Tibial artery (tissue), 4 donors: ENCODE data around the gene SAMD10.

Experiments
- DNase-seq, 2 donors: peaks; one replicate each; pipeline ENCODE4 v3.0.0-alpha.2; 2019
- H3K27ac ChIP-seq, 2 donors: fragments of 200-600 bp; sonication (generic) in 1 of 2; 1 replicate in 1 of 2; 2 replicates in 1 of 2; pipeline ENCODE4 v1.5.1; 2018 to 2019; ENCODE audit warnings: mild to moderate bottlenecking in 1 of 2
- H3K27me3 ChIP-seq, 2 donors: fragments of 200-600 bp; sonication (generic) in 1 of 2; one replicate each; pipeline versions ENCODE4 v1.5.1 to v1.6.0; 2016 to 2019
- H3K36me3 ChIP-seq, 3 donors: fragments of 200-600 bp; sonication (generic) in 2 of 3; one replicate each; pipeline ENCODE4 v1.5.1; 2016 to 2019; ENCODE audit warnings: mild to moderate bottlenecking in 2 of 3
- H3K4me1 ChIP-seq, 4 donors: fragments of 200-600 bp; sonication (generic) in 2 of 4; 1 replicate in 3 of 4; 2 replicates in 1 of 4; pipeline ENCODE4 v1.5.1; 2016 to 2019
- H3K4me3 ChIP-seq, 2 donors: fragments of 200-600 bp; sonication (generic) in 1 of 2; 1 replicate in 1 of 2; 2 replicates in 1 of 2; pipeline ENCODE4 v1.5.1; 2018 to 2019; ENCODE audit warnings: mild to moderate bottlenecking in 2 of 2
- H3K9me3 ChIP-seq, 3 donors: fragments of 200-600 bp; sonication (generic) in 1 of 3; one replicate each; pipeline ENCODE4 v1.5.1; 2016 to 2019
- intact Hi-C: fragments of 100-400 bp; cut with DNase I; formaldehyde crosslinking; loops from one replicate; pipeline ENCODE4 v1.15.0; 2023; ENCODE audit warnings: low total_unique reads
- TF ChIP-seq, protein P1 (sequence below), 2 experiments: fragments of 200-600 bp in 1 of 2; fragments of 450-650 bp in 1 of 2; IDR thresholded peaks; one replicate each; pipeline ENCODE4 v1.5.1; 2017 to 2019; ENCODE audit warnings: antibody characterized with exemption in 2 of 2, mild to moderate bottlenecking in 1 of 2, moderate library complexity in 1 of 2

The SAMD10 gene

DNA sequence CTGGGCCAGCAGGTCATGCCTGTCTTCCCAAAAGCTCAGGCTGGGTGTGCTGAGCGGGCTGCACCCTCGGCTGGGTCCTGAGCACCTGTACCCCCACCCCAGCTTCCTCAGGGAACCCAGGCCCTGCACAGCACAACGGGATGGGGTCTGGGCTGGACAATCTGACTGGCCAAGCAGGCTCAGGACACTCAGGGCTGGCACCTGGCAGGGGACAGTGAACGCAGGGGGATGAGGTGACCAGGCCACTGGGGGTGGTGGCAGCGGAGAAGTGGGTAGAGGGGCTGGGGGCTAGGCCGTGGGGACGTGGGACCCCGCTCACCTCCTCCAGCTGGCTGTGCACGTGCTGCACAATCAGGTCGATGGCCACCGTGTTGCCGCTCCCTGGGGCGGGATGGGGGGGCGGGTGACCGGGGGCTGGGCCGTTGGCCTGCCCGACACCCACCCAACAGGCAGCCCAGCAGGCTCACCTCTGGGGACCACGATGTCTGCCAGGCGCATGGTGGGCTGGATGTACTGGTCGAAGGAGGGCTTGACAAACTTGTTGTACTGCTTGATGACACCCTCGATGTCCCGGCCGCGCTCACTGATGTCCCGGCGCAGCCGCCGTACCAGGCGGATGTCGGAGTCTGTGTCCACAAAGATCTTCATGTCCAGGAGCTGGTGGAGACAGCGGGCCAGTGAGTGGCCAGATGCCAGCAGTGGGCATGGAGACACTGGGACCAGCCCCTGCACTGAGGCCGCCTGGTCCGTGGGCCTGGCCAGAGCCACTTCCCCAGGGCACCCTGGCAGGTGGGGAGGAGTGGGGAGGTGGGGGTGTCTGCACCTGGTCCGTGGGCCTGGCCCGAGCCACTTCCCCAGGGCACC is 35.1 kb downstream of the SAMD10 start:
- H3K36me3 ChIP-seq: peaks cover 37 to 64% (median 60%) of the 10 kb centered on the region in 3 donors
- no peak overlapping the region for H3K4me3 ChIP-seq
- H3K4me1 ChIP-seq: peaks cover 0 to 30% (median 18%) of the 10 kb centered on the region in 4 donors
- TF ChIP-seq, protein P1, sequence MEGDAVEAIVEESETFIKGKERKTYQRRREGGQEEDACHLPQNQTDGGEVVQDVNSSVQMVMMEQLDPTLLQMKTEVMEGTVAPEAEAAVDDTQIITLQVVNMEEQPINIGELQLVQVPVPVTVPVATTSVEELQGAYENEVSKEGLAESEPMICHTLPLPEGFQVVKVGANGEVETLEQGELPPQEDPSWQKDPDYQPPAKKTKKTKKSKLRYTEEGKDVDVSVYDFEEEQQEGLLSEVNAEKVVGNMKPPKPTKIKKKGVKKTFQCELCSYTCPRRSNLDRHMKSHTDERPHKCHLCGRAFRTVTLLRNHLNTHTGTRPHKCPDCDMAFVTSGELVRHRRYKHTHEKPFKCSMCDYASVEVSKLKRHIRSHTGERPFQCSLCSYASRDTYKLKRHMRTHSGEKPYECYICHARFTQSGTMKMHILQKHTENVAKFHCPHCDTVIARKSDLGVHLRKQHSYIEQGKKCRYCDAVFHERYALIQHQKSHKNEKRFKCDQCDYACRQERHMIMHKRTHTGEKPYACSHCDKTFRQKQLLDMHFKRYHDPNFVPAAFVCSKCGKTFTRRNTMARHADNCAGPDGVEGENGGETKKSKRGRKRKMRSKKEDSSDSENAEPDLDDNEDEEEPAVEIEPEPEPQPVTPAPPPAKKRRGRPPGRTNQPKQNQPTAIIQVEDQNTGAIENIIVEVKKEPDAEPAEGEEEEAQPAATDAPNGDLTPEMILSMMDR (IDR thresholded peaks at IDR 0.05): no peak
- H3K27ac ChIP-seq: no peak overlapping the region
- no peaks in the 10 kb centered on the region for H3K27me3 ChIP-seq
- H3K9me3 ChIP-seq: no peaks in the 10 kb centered on the region
- intact Hi-C loops: no loop called here
- peak in 1 of 2 donors; percentile 65 for DNase-seq

DNA sequence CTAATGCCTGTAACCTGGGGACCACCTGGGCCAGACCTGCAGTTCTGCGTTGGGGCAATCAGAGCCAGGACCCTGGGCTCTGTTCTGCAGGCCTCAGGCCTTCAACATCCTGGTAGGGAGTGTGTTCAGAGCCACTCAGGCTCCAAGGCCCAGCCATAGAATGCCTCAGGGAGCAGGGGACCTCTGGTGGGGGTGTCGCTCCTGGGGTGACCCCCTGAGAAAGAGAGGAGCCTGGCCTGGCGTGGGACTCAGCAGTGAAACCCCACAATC is 35.7 kb downstream of the SAMD10 start:
- Histone ChIP-seq H3K4me3 (no peak overlapping the region), H3K9me3 (no peaks in the 10 kb centered on the region), H3K36me3 (peaks cover 37 to 70% (median 66%) of the 10 kb centered on the region in 3 donors), H3K27ac (no peak overlapping the region), H3K27me3 (no peaks in the 10 kb centered on the region), H3K4me1 (peaks cover 0 to 24% (median 12%) of the 10 kb centered on the region in 4 donors)
- TF ChIP-seq, protein P1 (IDR thresholded peaks at IDR 0.05): no peak
- no peak for DNase-seq
- intact Hi-C loops: no loop called here

DNA sequence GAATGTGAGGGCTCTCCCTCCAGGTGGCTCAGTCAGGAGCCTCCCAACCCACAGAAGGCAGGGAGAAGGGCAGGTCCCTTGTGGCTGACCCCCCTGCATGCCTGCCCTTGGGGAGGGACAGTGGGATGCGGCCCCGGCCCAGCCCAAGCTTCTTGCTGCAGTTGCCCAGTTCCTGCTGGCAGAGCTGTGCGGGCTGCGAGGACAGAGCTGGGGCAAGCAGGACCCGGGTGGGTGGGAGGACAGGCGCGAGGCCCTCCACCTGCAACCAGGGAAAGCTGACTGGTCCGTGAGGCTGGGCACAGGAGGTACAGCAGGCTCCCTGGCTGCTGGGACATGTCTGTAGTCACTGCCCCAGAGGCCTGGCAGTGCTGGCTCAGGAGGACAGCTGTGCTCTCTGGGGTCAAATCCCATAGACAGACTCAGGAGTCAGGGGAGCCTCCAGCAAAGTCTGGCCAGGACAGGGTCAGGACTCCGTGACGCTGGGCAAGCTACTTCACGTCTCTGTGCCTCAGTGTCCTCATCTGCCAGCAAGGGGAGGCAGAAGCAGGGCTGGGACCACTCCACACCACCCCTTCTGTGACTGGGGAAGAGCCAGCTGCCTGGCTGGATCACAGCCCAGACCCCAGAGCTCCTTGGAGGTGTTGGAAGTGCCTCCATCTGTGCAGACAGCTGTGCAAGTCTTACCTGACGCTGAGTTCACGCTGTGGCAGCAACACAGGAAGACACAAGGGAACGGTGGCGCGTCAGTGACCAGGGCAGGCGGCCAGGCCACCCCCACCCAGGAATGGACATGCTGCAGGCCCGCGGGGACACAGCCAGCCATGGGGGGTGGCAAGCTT is 36.3 kb downstream of the SAMD10 start:
- Histone ChIP-seq H3K27me3 (no peaks in the 10 kb centered on the region), H3K9me3 (no peaks in the 10 kb centered on the region), H3K4me1 (peaks cover 0 to 19% (median 6%) of the 10 kb centered on the region in 4 donors), H3K4me3 (no peak overlapping the region), H3K27ac (no peak overlapping the region), H3K36me3 (peaks cover 37 to 75% (median 71%) of the 10 kb centered on the region in 3 donors)
- intact Hi-C loops: no loop called here
- TF ChIP-seq, protein P1 (IDR thresholded peaks at IDR 0.05): no peak
- DNase-seq: peak in 1 of 2 donors; percentile 67

DNA sequence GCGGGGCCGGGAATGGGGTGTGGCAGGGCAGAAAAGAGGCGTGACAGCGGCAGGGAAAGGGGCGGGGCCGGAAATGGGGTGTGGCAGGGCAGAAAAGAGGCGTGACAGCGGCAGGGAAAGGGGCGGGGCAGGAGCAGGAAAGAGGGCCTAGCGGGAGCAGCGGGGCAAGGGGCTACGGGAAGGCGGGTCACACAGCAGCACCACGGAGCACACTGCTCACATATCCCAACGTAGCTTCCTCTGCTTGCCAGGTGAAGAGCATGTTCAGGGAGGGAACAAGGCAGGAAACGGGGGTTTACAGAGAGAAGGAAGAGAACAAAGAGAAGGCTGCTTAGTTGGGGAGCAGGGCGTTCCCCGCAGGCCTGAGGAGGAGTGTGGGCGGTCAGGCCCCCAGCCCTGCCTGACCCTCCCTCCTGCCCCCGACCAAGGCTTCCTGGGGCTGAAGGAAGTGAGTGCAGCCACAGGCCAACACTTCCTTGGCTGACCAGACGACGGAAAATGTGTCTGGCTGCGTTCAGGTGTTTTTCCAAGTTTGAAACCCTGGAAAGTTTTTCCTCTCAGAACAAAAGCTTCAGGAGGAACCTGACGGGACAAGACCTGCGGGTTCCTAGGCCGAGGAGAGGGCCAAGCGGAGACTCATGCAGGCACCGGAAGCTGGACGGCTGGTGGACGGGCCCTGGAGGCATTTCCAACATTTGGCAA is 37.0 kb downstream of the SAMD10 start:
- H3K4me1 ChIP-seq: peaks cover 0 to 11% (median 1%) of the 10 kb centered on the region in 4 donors
- no peak overlapping the region for H3K27ac ChIP-seq

More for the DNA sequence above, 37.0 kb downstream of the SAMD10 start:
- TF ChIP-seq, protein P1 (IDR thresholded peaks at IDR 0.05): no peak
- DNase-seq: peak in 1 of 2 donors; percentile 66
- intact Hi-C loops: no loop called here
- H3K27me3 ChIP-seq: no peaks in the 10 kb centered on the region
- H3K36me3 ChIP-seq: peaks cover 37 to 83% (median 71%) of the 10 kb centered on the region in 3 donors
- no peaks in the 10 kb centered on the region for H3K9me3 ChIP-seq
- H3K4me3 ChIP-seq: no peak overlapping the region
